Lung (tissue), 12 donors: ENCODE measurements around the gene PRKG1. TPM values are rescaled to one million over a fixed set of nuclear protein-coding genes. Genes with fewer than 3 reads are reported as not detected.

ENCODE experiments used
- ATAC-seq: fragments of 200-7000 bp; cut with Tn5 transposase; one replicate; pipeline ENCODE4 v1.9.1; 2020; ENCODE audit warnings: moderate number of reproducible peaks; ENCODE audit not compliant: insufficient read depth, low FRiP score
- DNase-seq, 3 donors: peaks; one replicate each; pipeline ENCODE4 v3.0.0-alpha.2; 2013 to 2017
- H3K27ac ChIP-seq, 2 donors: one replicate each; pipeline ENCODE4 v1.5.1; 2013; ENCODE audit warnings: mild to moderate bottlenecking in 2 of 2, moderate library complexity in 2 of 2, control low read depth in 1 of 2, inconsistent platforms in 1 of 2, low read depth in 1 of 2, low read length in 1 of 2
- H3K27me3 ChIP-seq, 3 donors: one replicate each; pipeline ENCODE4 v1.5.1; 2013; ENCODE audit warnings: low read length in 2 of 3; ENCODE audit not compliant: control insufficient read depth in 3 of 3, insufficient read depth in 3 of 3
- H3K36me3 ChIP-seq, 4 donors: one replicate each; pipeline ENCODE4 v1.5.1; 2013; ENCODE audit warnings: low read length in 4 of 4, mild to moderate bottlenecking in 1 of 4, moderate library complexity in 1 of 4; ENCODE audit not compliant: control insufficient read depth in 4 of 4, insufficient read depth in 4 of 4
- H3K4me1 ChIP-seq, 5 donors: one replicate each; pipeline ENCODE4 v1.5.1; 2013; ENCODE audit warnings: low read length in 5 of 5, mild to moderate bottlenecking in 2 of 5, moderate library complexity in 1 of 5; ENCODE audit not compliant: control insufficient read depth in 5 of 5, insufficient read depth in 5 of 5
- H3K4me3 ChIP-seq: one replicate; pipeline ENCODE4 v1.5.1; 2013; ENCODE audit warnings: mild to moderate bottlenecking, control low read depth, moderate library complexity
- H3K9ac ChIP-seq, 2 donors: one replicate each; pipeline ENCODE4 v1.5.1; 2013; ENCODE audit warnings: low read length in 2 of 2, control low read depth in 1 of 2; ENCODE audit not compliant: insufficient read depth in 1 of 2
- H3K9me3 ChIP-seq, 4 donors: one replicate each; pipeline ENCODE4 v1.5.1; 2013; ENCODE audit warnings: low read length in 3 of 4, mild to moderate bottlenecking in 1 of 4, moderate library complexity in 1 of 4; ENCODE audit not compliant: control insufficient read depth in 4 of 4, insufficient read depth in 3 of 4
- WGBS, 2 donors: extraction: QIAGEN DNeasy Blood & Tissue Kit; methylation state at CpG; one replicate each; pipeline ENCODE4 v1.1.7; 2013; 5-methylcytosine and 5-hydroxymethylcytosine counted together
- polyA plus RNA-seq, 2 donors: library from polyadenylated mRNA; stranded (reverse); fragments of 200-250 nt; gene quantifications; one replicate each; pipeline ENCODE4 v1.2.1, GENCODE V29; 2013
- total RNA-seq, 2 donors: library from RNA; depleted of rRNA in 1 of 2; stranded (reverse); fragments of >200 nt in 1 of 2; gene quantifications; one replicate each; pipeline ENCODE4 v1.2.1, GENCODE V29; 2014 to 2021
- TF ChIP-seq, protein P1 (sequence below): IDR thresholded peaks from 2 replicates; pipeline ENCODE4 v1.5.1; 2012; ENCODE audit warnings: mild to moderate bottlenecking; ENCODE audit errors: control extremely low read depth, extremely low read depth
- donor health status: control.
- donor health status: control.
- donor health status: Bipolar disorder and iron deficiency.
- donor health status: healthy.
- donor health status: DM: yes; HTN: yes; CAD: no.

The PRKG1 gene
- total and polyA plus RNA-seq, 4 donors: 2.1 to 50.8 (median 15.1) TPM

DNA sequence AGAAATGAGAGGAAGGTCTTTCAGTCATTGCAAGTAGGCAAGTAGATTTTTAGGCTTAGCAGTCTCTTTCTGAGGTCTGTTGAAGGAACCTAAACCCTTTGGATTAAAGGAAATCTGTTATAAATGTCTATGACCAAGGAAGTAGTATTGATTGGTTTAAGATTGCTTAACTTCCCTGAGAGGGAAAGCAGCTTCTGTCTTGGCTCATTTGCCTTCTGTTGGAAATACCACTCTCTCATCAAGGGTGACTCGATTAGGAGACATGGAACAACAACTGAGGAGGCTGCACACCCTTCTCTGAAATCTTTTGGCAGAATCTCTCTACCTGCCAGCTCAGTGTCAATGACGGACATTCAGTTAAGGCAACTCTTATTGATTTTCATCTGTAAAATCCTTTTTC lies 282.9 kb downstream of the PRKG1 start:
- DNase-seq (no peak), ATAC-seq (no peak)
- WGBS, 2 donors: 87% methylated on average over 2 of the region's 2 CpGs
- H3K27ac ChIP-seq: no peak overlapping the region
- H3K36me3 ChIP-seq: no peaks in the 10 kb centered on the region
- H3K9ac ChIP-seq: no peak overlapping the region
- TF ChIP-seq, protein P1, sequence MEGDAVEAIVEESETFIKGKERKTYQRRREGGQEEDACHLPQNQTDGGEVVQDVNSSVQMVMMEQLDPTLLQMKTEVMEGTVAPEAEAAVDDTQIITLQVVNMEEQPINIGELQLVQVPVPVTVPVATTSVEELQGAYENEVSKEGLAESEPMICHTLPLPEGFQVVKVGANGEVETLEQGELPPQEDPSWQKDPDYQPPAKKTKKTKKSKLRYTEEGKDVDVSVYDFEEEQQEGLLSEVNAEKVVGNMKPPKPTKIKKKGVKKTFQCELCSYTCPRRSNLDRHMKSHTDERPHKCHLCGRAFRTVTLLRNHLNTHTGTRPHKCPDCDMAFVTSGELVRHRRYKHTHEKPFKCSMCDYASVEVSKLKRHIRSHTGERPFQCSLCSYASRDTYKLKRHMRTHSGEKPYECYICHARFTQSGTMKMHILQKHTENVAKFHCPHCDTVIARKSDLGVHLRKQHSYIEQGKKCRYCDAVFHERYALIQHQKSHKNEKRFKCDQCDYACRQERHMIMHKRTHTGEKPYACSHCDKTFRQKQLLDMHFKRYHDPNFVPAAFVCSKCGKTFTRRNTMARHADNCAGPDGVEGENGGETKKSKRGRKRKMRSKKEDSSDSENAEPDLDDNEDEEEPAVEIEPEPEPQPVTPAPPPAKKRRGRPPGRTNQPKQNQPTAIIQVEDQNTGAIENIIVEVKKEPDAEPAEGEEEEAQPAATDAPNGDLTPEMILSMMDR: no peak
- H3K9me3 ChIP-seq: no peaks in the 10 kb centered on the region
- no peak overlapping the region for H3K4me3 ChIP-seq
- H3K27me3 ChIP-seq: no peaks in the 10 kb centered on the region
- peaks cover 0 to 4% (median 0%) of the 10 kb centered on the region in 5 donors for H3K4me1 ChIP-seq

DNA sequence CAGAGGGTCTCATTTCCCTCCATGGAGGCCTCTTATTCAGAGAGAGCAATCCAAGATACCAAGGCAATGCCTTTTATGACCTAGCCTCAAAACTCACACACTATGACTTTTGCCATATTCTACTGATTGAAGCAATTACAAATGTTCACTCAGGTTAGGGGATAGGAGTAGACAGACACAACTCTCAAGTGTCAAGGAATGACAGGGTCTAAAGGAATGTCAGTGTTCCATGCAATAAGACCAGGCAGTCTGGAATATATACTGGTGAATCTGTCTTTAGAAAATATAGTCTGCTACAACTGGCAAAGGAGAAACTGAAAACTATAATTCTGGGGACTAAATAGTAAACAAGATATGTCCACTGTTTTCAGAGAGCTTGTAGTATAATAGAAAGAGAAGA lies 283.9 kb downstream of the PRKG1 start:
- ATAC-seq (no peak), DNase-seq (no peak)
- H3K27me3 ChIP-seq: no peaks in the 10 kb centered on the region
- H3K27ac ChIP-seq: no peak overlapping the region
- no peak overlapping the region for H3K9ac ChIP-seq
- no peaks in the 10 kb centered on the region for H3K36me3 ChIP-seq
- TF ChIP-seq, protein P1: no peak
- no peaks in the 10 kb centered on the region for H3K9me3 ChIP-seq
- H3K4me3 ChIP-seq: no peak overlapping the region
- H3K4me1 ChIP-seq: peaks cover 0 to 4% (median 0%) of the 10 kb centered on the region in 5 donors

DNA sequence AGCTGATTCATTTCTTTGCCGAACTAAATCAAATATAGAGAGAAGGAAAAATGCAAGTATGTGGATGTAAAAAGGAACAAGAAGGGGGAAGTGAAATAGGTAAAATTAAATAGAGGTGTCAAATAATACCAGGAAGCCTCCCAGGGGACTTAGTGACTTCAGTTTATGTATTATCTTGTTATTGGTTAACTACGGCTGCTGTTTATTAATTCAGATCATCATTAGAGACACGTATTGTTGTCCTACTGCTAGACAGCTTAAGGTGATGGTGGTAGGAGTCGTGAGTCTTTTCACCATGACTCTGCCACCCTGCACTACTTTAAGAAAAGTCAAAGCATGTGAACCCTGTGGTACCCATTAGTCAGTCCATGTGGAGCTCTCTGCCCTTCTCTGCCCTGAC lies 289.1 kb downstream of the PRKG1 start:
- no peak for ATAC-seq
- no peaks in the 10 kb centered on the region for H3K36me3 ChIP-seq
- 91 to 95% methylated on average over 4 of the region's 4 CpGs for WGBS, 2 donors
- no peak for DNase-seq
- no peaks in the 10 kb centered on the region for H3K9me3 ChIP-seq
- no peak overlapping the region for H3K27ac ChIP-seq
- no peak overlapping the region for H3K9ac ChIP-seq
- TF ChIP-seq, protein P1: no peak
- H3K4me1 ChIP-seq: peaks cover 0 to 2% (median 0%) of the 10 kb centered on the region in 5 donors
- no peak overlapping the region for H3K4me3 ChIP-seq
- H3K27me3 ChIP-seq: no peaks in the 10 kb centered on the region

DNA sequence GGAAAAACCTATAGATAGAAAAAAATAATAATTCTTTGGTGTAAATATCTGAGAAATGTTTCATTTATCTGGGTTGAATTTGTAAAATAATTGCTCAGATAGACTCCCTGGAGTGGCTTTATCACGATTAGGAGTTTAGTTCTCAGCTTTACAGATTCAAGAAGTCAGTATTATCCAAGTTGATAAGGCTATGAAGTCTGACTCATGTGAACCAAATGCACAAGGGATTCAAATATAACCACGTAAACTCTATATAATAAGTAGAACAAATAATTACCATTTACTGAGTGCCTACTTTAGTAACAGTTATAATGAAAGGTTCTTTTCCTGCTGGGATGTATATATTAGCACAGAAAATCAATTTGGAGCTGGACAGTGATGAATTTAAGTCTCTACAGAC lies 290.4 kb downstream of the PRKG1 start:
- no peak overlapping the region for H3K9ac ChIP-seq
- no peaks in the 10 kb centered on the region for H3K36me3 ChIP-seq
- whole genome bisulfite sequencing, 2 donors: 82 to 94% methylated on average over 2 of the region's 2 CpGs
- DNase-seq (no peak), ATAC-seq (no peak)
- no peaks in the 10 kb centered on the region for H3K27me3 ChIP-seq
- TF ChIP-seq, protein P1: no peak
- no peak overlapping the region for H3K4me3 ChIP-seq
- H3K4me1 ChIP-seq: peaks cover 0 to 2% (median 0%) of the 10 kb centered on the region in 5 donors
- no peak overlapping the region for H3K27ac ChIP-seq
- H3K9me3 ChIP-seq: no peaks in the 10 kb centered on the region
